Endothelial cell of umbilical vein (primary cell): ENCODE data around the gene YEATS4. TPM values are rescaled to one million over a fixed set of nuclear protein-coding genes. Genes with fewer than 3 reads are reported as not detected.

Experiments used
- BruUV-seq: library from RNA; stranded (reverse); fragments of 400-500 nt; replicated peaks from 2 replicates; lab custom pipeline; 2021; lab: Mats Ljungman, UMichigan
- CTCF ChIA-PET: fragments of 300-600, 350-600 bp; sonication (Branson Sonifier 250); formaldehyde crosslinking; loops from one replicate; lab custom pipeline; 2021; ENCODE audit warnings: antibody characterized with exemption, inconsistent platforms; lab: Charles Lee
- POLR2A ChIA-PET: fragments of 300-600, 350-600 bp; sonication (Branson Sonifier 250); formaldehyde crosslinking; loops from one replicate; lab custom pipeline; 2021; ENCODE audit warnings: antibody characterized with exemption, inconsistent platforms; lab: Charles Lee
- DNase-seq: peaks from one replicate; pipeline ENCODE4 v3.0.0-alpha.2; 2011; ENCODE audit warnings: low read depth, low spot score
- FAIRE-seq: peaks from 2 replicates; lab custom pipeline; 2011; peaks lifted over from hg19 to GRCh38; lab: Jason Lieb, UNC
- H2AFZ ChIP-seq: 2 replicates; pipeline ENCODE4 v1.6.0; 2012; ENCODE audit warnings: low read depth, low read length, control low read depth, inconsistent platforms
- H3K27ac ChIP-seq: 2 replicates; pipeline ENCODE4 v1.5.1; 2011; ENCODE audit warnings: low read depth, mild to moderate bottlenecking, control low read depth, low read length, moderate library complexity; ENCODE audit not compliant: insufficient read depth
- H3K27me3 ChIP-seq, 2 experiments: 2 replicates each; pipeline versions ENCODE4 v1.6.0 to v1.6.1; 2011; ENCODE audit warnings: low read length in 2 of 2, mixed read lengths in 1 of 2; ENCODE audit not compliant: control insufficient read depth in 2 of 2, insufficient read depth in 2 of 2
- H3K36me3 ChIP-seq, 2 experiments: 2 replicates in 1 of 2; 3 replicates in 1 of 2; pipeline ENCODE4 v1.5.1; 2011; ENCODE audit warnings: low read length in 2 of 2, mild to moderate bottlenecking in 1 of 2, moderate library complexity in 1 of 2; ENCODE audit not compliant: control insufficient read depth in 2 of 2, insufficient read depth in 2 of 2; ENCODE audit errors: extremely low read depth in 1 of 2
- H3K4me1 ChIP-seq: 3 replicates; pipeline ENCODE4 v1.5.1; 2011; ENCODE audit warnings: mild to moderate bottlenecking, low read length; ENCODE audit not compliant: control insufficient read depth, insufficient read depth; ENCODE audit errors: extremely low read depth
- H3K4me2 ChIP-seq: 2 replicates; pipeline ENCODE4 v1.6.1; 2011; ENCODE audit warnings: low read length, control low read depth, mixed read lengths; ENCODE audit not compliant: insufficient read depth
- H3K4me3 ChIP-seq, 3 experiments: fragments of 200-600 bp in 1 of 3; sonication (generic), shearing (Covaris generic) in 1 of 3; replicated peaks in 1 of 3; 2 replicates each; pipeline ENCODE4 v1.5.1; 2011 to 2016; ENCODE audit warnings: control low read depth in 3 of 3, low read length in 3 of 3, mild to moderate bottlenecking in 2 of 3, inconsistent platforms in 1 of 3, low read depth in 1 of 3, moderate library complexity in 1 of 3; ENCODE audit not compliant: insufficient read depth in 1 of 3
- H3K79me2 ChIP-seq: 2 replicates; pipeline ENCODE4 v1.6.0; 2012; ENCODE audit warnings: low read length, inconsistent platforms; ENCODE audit not compliant: control insufficient read depth, insufficient read depth
- H3K9ac ChIP-seq: replicated peaks from 2 replicates; pipeline ENCODE3; 2011; ENCODE audit warnings: low read length, control low read depth; ENCODE audit not compliant: insufficient read depth; ENCODE audit errors: extremely low read depth
- H3K9me1 ChIP-seq: replicated peaks from 3 replicates; pipeline ENCODE4 v1.6.0; 2011; ENCODE audit warnings: mild to moderate bottlenecking, low read length; ENCODE audit not compliant: control insufficient read depth, insufficient read depth; ENCODE audit errors: extremely low read depth
- H3K9me3 ChIP-seq: replicated peaks from 2 replicates; pipeline ENCODE4 v1.5.1; 2012; ENCODE audit warnings: low read length, inconsistent platforms; ENCODE audit not compliant: control insufficient read depth, insufficient read depth
- H4K20me1 ChIP-seq: replicated peaks from 2 replicates; pipeline ENCODE3; 2011; ENCODE audit warnings: mild to moderate bottlenecking, low read length; ENCODE audit not compliant: control insufficient read depth, insufficient read depth; ENCODE audit errors: extremely low read depth
- EZH2 ChIP-seq: IDR thresholded peaks from 2 replicates; pipeline ENCODE4 v1.6.1; 2012; ENCODE audit warnings: borderline replicate concordance, low read depth, mild to moderate bottlenecking, moderate library complexity, low read length, inconsistent platforms; ENCODE audit not compliant: severe bottlenecking
- FOS ChIP-seq: IDR thresholded peaks from 2 replicates; pipeline ENCODE4 v1.6.1; 2011; ENCODE audit warnings: mild to moderate bottlenecking, low read length, moderate library complexity, borderline replicate concordance; ENCODE audit not compliant: insufficient read depth
- GATA2 ChIP-seq: IDR thresholded peaks from 2 replicates; pipeline ENCODE4 v1.7.0; 2011; ENCODE audit warnings: low read depth, mild to moderate bottlenecking, moderate library complexity, mixed read lengths, low read length; ENCODE audit not compliant: insufficient read length, insufficient read depth
- JUN ChIP-seq: IDR thresholded peaks from 2 replicates; pipeline ENCODE4 v1.6.1; 2011; ENCODE audit warnings: borderline replicate concordance, low read depth; ENCODE audit not compliant: insufficient read length, insufficient read depth
- MAX ChIP-seq: IDR thresholded peaks from 2 replicates; pipeline ENCODE4 v1.6.1; 2011; ENCODE audit not compliant: insufficient read depth, insufficient read length
- MYC ChIP-seq: IDR thresholded peaks from one replicate; pipeline ENCODE4 v1.6.1; 2011; ENCODE audit warnings: mild to moderate bottlenecking, low read depth, low read length
- POLR2A ChIP-seq: IDR thresholded peaks from 2 replicates; pipeline ENCODE4 v1.6.1; 2012; ENCODE audit warnings: low read depth, mild to moderate bottlenecking, control low read depth, low read length
- POLR2AphosphoS5 ChIP-seq: IDR thresholded peaks from 2 replicates; pipeline ENCODE4 v1.6.1; 2012; ENCODE audit warnings: low read depth, mild to moderate bottlenecking, control low read depth, low read length, moderate library complexity; ENCODE audit not compliant: insufficient read depth
- dilution Hi-C: fragments of 300-500 bp; cut with MboI; formaldehyde crosslinking; loops from one replicate; pipeline ENCODE4 v1.15.0; 2019; ENCODE audit warnings: low sequenced_read_pairs; ENCODE audit not compliant: extremely low pct_ligation_motif_present
- intact Hi-C: fragments of 100-400 bp; cut with micrococcal nuclease; formaldehyde crosslinking; loops from one replicate; pipeline ENCODE4 v1.10.0; 2022
- polyA plus RNA-seq, 4 experiments: library from polyadenylated mRNA; depleted of rRNA in 3 of 4; stranded (reverse) in 3 of 4; unstranded in 1 of 4; fragments of >200 nt; gene quantifications; 2 replicates each; pipeline versions ENCODE4 v1.2.1 to v1.2.3, GENCODE V29; 2011 to 2012; ENCODE audit warnings: missing spikeins in 1 of 4
- total RNA-seq: library from RNA; stranded (reverse); gene quantifications from 2 replicates; pipeline ENCODE4 v1.2.3, GENCODE V29; 2021
- TF ChIP-seq, protein P1 (sequence below), 2 donors: IDR thresholded peaks; 1 replicate in 1 of 2; 2 replicates in 1 of 2; pipeline ENCODE4 v1.5.1; 2011; ENCODE audit warnings: low read length in 2 of 2, mild to moderate bottlenecking in 2 of 2, moderate library complexity in 2 of 2, control low read depth in 1 of 2, inconsistent platforms in 1 of 2, low read depth in 1 of 2; ENCODE audit not compliant: insufficient read depth in 1 of 2; ENCODE audit errors: extremely low read depth in 1 of 2

Gene YEATS4
- total and polyA plus RNA-seq, 2 donors (not counting 3 experiments of a cell fraction or from before 2014, with no cell fraction given) = 13.6 to 16.7 TPM

DNA sequence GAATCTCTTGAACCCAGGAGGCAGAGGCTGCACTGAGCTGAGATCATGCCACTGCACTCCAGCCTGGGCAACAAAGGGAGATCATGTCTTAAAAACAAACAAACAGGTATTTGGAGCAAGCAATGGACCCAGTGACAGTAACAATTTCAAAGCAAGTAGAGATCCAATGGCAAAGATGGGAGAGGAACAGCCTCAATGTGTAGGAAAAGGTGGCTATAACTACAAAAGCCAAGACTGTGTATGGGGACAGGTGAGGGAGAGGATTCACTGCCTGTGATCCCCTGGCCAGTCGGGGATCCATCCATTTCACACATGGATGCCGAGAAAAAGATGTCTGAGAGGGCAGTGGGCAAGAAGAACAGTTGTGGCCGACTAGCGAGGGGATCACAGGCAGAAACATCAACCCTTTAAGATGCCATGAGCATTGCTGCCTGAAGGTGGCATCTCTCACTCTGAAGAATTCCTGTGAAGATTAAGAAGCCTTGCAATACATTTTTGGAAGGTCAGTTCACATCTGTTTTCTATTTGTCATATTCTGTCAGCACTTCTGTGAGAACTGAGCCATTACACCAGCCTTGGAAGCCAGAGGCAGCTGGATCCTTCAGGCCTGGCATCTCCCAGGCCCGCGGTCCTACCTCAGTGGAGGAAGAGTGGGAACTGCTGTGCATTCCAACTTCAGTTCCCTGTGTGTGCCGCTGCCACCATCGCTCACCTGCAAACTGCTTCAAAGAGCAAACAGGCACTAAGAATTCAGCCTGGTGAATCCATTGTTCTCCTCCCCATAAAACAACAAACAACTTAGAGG is 56.1 kb downstream of the YEATS4 start:
- Histone ChIP-seq H3K27me3 (no peaks in the 10 kb centered on the region), H2AFZ (peak overlapping the region; percentile 16), H3K9ac (no peak overlapping the region), H3K4me2 (no peak overlapping the region), H3K9me1 (no peaks in the 10 kb centered on the region), H4K20me1 (no peaks in the 10 kb centered on the region), H3K4me1 (no peaks in the 10 kb centered on the region), H3K9me3 (no peaks in the 10 kb centered on the region), H3K27ac (no peak overlapping the region), H3K79me2 (no peaks in the 10 kb centered on the region), H3K36me3 (no peaks in the 10 kb centered on the region), H3K4me3 (no peak overlapping the region)
- peak; percentile 70 for DNase-seq
- FAIRE-seq = peak; percentile 87
- intact Hi-C loops = loop anchor here (1.0 to 5.0 kb wide), 5 partner anchors 10 to 172 kb away; partner anchors contain the start of gene CCT2
- CTCF ChIA-PET = interaction anchor here (9.1 kb wide), 1 partner anchor 155 kb away, joined by 69 read pairs; no protein-coding TSS in a partner anchor
- dilution Hi-C loops = no loop called here
- no TSS peak for BruUV-seq
- POLR2A ChIA-PET = no interaction called here
- TF ChIP-seq, protein P1, sequence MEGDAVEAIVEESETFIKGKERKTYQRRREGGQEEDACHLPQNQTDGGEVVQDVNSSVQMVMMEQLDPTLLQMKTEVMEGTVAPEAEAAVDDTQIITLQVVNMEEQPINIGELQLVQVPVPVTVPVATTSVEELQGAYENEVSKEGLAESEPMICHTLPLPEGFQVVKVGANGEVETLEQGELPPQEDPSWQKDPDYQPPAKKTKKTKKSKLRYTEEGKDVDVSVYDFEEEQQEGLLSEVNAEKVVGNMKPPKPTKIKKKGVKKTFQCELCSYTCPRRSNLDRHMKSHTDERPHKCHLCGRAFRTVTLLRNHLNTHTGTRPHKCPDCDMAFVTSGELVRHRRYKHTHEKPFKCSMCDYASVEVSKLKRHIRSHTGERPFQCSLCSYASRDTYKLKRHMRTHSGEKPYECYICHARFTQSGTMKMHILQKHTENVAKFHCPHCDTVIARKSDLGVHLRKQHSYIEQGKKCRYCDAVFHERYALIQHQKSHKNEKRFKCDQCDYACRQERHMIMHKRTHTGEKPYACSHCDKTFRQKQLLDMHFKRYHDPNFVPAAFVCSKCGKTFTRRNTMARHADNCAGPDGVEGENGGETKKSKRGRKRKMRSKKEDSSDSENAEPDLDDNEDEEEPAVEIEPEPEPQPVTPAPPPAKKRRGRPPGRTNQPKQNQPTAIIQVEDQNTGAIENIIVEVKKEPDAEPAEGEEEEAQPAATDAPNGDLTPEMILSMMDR (IDR thresholded peaks at IDR 0.05; ENCODE audit: extremely low read depth in 1 of 2, insufficient read depth in 1 of 2, low read depth in 1 of 2, low read length in 2 of 2) = peak; percentile 66 to 71
- no peak for TF ChIP-seq POLR2AphosphoS5

DNA sequence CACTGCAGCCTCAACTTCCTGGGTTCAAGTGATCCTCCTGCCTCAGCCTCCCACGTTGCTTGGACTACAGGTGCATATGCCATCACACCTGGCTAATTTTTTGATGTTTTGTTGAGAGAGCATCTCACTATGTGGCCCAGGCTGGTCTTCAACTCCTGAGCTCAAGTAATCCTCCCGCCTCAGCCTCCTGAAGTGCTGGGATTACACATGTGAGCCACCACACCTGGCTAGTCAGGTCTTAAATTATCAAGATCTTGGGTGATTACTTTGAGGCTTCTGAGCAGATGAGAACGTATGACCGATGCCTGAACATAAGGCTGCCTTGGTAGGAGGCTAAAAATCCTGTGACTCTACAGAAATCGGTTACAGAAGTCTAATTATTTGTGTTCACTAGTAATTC is 57.7 kb downstream of the YEATS4 start:
- BruUV-seq = no TSS peak
- no peaks in the 10 kb centered on the region for H3K27me3 ChIP-seq
- no peaks in the 10 kb centered on the region for H3K4me1 ChIP-seq
- no peaks in the 10 kb centered on the region for H3K9me1 ChIP-seq
- H3K4me2 ChIP-seq = no peak overlapping the region
- no peak overlapping the region for H3K4me3 ChIP-seq
- POLR2A ChIA-PET = no interaction called here
- no peaks in the 10 kb centered on the region for H3K9me3 ChIP-seq
- no peak overlapping the region for H3K9ac ChIP-seq
- TF ChIP-seq JUN = no peak
- no peak for TF ChIP-seq EZH2
- TF ChIP-seq, protein P1 (IDR thresholded peaks at IDR 0.05; ENCODE audit: extremely low read depth in 1 of 2, insufficient read depth in 1 of 2, low read depth in 1 of 2, low read length in 2 of 2) = no peak
- TF ChIP-seq MYC = no peak
- no peak for TF ChIP-seq POLR2AphosphoS5
- TF ChIP-seq POLR2A = no peak
- no peak for TF ChIP-seq MAX
- TF ChIP-seq FOS = no peak
- no peak for TF ChIP-seq GATA2
- DNase-seq = no peak
- no peak for FAIRE-seq
- no peaks in the 10 kb centered on the region for H3K36me3 ChIP-seq
- intact Hi-C loops (loop anchor here (5.0 kb wide), 2 partner anchors 45 to 170 kb away; partner anchors contain the start of gene CCT2), dilution Hi-C loops (no loop called here)
- no peaks in the 10 kb centered on the region for H3K79me2 ChIP-seq
- H2AFZ ChIP-seq = no peak overlapping the region
- no peak overlapping the region for H3K27ac ChIP-seq
- CTCF ChIA-PET = interaction anchor here (1.0 to 9.1 kb wide), 4 partner anchors 9 to 153 kb away, joined by 3 to 69 read pairs (median 5); no protein-coding TSS in a partner anchor
- no peaks in the 10 kb centered on the region for H4K20me1 ChIP-seq
